HG02973 (cell line): ENCODE data around the gene FRMD4A.

Source experiments
- ATAC-seq: cut with Tn5 transposase; IDR thresholded peaks from one replicate; pipeline ENCODE4 v1.9.1; 2021; ENCODE audit warnings: moderate library complexity; ENCODE audit not compliant: unreplicated experiment

FRMD4A gene

GRCh38 chr10:13892871-13893270 is 437.9 kb downstream of the FRMD4A start:
- ATAC-seq = no peak

DNA sequence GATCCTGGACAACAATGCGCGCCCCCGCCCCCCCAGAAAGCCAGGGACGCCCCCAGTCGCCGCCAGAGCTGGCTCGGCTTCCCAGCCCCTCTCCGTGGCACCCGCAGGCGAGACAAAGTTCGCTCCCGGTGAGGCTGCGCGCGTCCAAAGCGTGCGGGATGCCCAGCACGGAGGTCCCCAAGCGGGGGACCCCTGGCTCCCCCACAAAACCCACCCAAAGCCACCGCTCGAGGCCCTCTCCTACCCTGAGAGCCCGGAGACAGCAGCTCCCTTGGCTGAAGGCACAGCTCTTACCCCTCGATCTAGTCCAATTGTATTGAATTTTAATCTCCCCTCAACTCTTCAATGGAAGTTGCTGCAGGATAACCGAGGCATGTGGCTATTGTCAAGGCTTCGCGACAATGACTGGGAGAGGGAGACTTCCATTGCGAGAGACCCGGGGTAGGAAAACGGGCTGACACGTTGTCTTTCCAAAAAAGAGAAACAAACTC is 438.7 kb downstream of the FRMD4A start:
- no peak for ATAC-seq

DNA sequence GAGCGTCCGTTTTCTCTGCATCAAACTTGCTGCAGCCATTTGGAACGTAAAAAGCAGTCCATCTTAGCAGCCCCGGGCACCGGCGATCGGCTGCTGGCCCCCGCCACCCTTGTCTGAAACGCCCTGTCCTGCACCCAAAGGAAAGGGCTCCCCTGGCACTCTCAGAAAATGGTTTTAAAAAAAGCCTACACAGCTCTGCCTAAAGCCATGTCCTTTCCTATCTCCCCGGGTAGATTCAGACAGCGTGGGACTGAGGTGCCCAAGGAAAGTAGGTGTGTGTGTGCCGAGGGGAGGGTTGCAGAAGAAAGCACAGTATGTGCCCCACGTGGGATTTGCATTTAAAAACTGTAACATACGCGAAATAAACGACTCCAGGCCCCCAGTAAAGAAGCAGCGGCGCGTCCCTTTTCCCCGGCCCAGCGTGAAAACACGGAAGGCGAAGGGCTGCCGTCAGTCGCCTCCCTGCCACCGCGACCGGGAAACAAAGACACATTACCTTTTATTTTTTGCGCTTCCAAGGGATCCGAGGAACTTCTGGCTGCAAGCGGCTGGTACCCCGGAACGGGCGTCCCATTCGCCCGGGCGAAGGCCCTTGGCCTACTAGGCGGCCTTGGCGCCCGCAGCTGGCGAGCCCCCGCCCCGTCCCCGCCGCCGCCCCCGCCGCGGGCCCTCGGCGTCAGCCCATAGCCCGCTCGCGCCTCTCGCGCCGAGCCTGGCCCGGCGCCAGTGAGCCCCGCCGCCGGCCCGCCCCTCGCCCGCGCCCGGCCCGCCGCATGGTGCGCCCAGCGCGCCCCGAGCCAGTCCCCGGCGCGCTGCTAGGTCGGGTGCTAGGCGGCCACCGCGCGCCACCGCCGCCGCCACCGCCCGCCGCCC is 439.4 kb downstream of the FRMD4A start:
- ATAC-seq = no peak

- no peak for ATAC-seq
Observed at GRCh38 chr10:13890233-13891127, 440.2 kb downstream of the FRMD4A start.

- ATAC-seq = no peak
Observed at GRCh38 chr10:13887761-13888160, 443.0 kb downstream of the FRMD4A start.

- ATAC-seq = no peak
Observed at GRCh38 chr10:13885238-13885990, 445.3 kb downstream of the FRMD4A start.

DNA sequence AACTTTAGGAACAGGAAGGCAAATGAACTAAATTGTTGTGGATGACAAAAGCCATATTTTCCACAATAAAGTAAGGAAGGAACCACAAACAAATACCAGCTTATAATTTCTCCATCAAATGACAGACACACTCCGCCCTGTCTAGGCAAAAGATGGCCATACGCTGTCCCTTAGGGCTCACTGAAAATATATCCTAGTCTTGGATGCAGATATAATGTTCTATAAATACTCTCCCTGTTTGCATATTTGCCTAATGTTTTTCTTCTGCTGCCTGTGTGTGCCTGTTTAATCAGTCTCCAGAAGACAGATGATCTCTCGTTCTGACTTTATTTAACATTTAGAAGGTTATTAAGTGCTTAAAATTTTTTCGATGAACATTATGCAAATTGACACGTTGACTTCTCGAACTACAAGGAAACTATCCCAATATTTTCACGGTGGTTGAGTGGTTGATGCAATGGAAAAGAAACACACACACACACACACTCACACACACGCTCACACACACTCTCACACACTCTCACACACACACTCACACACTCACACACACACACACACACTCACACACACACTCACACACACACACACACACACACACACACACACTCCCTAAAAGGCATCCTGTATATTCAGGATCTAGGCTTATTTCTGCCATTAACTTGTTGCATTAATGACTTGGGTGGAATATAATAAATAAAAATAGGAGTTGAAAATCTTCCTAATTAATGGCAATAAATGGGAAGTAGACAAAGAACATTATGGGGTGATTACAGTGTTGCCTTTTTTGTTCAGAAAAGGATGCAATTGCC is 446.9 kb downstream of the FRMD4A start:
- no peak for ATAC-seq

DNA sequence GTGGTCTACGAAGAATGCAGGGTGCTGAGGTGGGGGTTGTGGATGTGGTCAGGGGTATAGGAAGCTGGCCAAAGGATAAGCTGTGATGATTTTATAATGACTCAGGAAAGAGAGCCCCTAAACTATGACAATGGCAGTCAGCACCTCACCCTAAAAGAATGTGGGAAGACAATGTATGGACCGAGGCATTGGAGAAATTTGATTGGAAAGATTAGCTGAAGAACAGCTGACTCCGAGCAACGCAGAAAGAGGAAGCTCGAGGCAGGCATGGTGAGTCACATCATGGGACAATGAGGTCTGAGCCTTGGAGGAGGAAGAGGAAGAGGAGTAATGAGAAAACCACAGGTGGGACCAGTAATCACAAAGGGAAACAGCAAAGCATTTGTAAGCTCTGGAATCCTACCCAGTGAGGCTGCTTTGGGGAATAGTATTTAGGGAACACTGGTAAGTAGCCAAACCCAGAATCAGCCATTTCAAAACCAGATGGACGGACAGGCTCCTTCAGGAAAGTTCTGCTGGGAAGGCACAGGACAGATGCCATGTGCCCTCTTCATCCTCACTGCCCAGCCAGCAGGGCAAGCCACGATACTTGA is 448.5 kb downstream of the FRMD4A start:
- ATAC-seq = no peak

DNA sequence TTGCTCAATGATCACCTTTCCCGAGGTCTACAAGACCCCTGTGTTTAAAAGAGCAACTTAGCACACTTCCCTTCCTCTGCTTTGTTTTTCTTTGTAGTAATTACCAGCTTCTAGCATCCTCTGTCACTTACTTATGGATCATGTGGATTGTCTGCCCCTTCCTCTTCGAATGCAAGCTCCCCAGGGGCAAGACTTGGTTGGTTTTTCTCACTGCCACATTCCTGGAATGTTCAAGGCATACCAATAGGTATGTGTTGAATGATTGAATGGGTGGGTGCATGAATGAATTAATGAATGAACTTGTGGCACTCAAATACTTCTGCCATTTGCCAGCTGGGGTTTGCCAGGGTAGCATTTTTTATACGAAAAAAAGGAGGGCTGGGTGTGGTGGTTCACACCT is 450.0 kb downstream of the FRMD4A start:
- no peak for ATAC-seq

DNA sequence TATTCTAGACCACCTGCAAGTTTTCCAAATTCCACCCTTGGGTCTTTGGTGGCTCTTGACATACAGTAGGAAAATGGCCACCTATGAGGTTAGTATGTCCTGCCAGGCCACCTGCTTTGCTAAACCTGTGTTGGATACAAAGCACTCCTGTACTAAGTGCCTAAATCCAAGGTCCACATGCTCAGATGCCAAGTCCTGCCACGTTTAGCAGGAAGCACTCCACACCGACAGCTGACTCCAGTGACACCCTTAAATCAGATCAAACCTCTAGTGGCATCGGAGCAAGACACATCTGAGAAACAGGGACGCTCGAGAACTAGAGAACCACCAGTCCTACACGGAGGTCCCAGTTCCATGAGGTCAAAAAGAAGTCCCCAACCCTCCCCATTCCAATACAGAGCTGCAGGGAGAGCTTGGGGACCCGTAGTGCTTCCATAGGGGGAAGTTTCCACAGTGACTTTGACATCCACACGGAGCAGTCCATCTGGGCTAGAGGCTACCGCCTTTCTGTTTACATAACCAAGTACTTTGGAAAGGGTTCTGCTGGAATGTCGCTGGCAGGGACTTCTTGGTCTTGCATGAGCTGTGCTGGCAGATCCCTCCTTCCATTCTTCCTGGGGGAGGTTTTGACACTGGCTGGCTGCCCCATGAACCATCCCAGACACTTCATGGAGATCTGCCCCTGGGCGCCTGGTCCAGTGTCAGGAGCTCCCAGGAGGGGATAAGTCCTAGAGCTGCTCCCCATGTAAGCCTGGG is 453.4 kb downstream of the FRMD4A start:
- ATAC-seq = no peak

GRCh38 chr10:13873196-13873595 is 457.5 kb downstream of the FRMD4A start:
- no peak for ATAC-seq

DNA sequence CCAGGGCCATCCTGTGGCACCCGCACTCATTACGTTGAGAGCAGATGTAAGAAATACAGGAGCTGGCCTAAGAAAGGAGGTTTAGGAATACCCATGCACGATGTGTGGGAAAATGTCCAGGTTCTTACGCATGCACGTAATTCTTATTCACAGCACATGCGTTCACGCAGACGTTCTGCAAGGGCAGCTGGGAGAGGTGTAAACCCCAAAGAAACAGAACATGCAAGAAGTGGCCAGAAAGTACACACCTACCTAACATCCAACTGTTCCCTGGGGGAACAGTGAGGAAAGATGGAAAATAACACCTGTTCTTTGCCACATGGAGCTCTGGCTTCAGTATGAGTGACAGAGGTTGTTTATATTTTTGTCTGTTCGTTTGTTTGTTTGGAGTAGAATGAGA is 458.3 kb downstream of the FRMD4A start:
- ATAC-seq = no peak

GRCh38 chr10:13871776-13872175 is 458.9 kb downstream of the FRMD4A start:
- no peak for ATAC-seq

- ATAC-seq = no peak
Observed at GRCh38 chr10:13871011-13871410, 459.7 kb downstream of the FRMD4A start.

DNA sequence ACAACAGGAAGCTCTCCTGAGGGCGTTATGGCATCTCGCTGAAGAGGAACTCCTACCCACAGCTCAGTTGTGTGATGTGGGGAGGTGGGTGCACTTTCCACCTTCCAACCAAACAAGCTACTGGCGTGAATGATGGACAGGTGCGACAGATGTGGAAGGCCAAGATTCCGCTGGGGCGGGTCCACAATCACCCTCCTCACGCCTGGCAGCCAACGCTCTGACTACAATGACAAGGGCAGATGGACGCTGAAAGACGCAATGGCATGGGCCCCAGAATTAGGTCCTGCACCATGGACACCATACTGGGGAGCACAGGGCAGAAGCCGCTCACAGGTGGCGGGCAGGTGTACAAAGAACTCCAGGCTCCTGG is 461.4 kb downstream of the FRMD4A start:
- no peak for ATAC-seq

- no peak for ATAC-seq
Observed at GRCh38 chr10:13868528-13869294, 462.0 kb downstream of the FRMD4A start.

DNA sequence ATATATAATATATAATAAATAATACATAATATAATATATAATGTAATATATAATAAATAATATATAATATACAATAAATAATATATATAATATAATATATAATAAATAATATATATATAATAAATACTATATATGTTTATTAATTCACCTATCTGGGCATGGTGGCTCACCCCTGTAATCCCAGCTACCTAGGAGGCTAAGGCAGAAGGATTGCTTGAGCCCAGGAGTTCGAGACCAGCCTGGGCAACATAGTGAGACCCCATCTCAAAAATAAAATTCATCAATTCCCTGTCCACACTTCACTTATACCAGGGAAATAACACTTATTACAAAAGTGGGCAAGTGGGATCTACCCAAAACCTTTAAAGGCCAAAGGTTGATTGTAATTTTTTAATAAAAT is 462.9 kb downstream of the FRMD4A start:
- no peak for ATAC-seq

GRCh38 chr10:13865758-13866491 is 464.8 kb downstream of the FRMD4A start:
- ATAC-seq = no peak
